AG10803 (cell line): ENCODE results near the gene CMTM8.

Experiments used
- DNase-seq: peaks from one replicate; pipeline ENCODE4 v3.0.0; 2010; ENCODE audit warnings: low read depth
- H3K4me3 ChIP-seq: 2 replicates; pipeline ENCODE4 v1.5.1; 2011; ENCODE audit warnings: mild to moderate bottlenecking, low read length, control low read depth
- TF ChIP-seq, protein P1 (sequence below): conservative IDR thresholded peaks from 2 replicates; pipeline ENCODE4 v1.5.1; 2011; ENCODE audit warnings: mild to moderate bottlenecking, low read length, control low read depth, inconsistent platforms

Gene CMTM8

DNA sequence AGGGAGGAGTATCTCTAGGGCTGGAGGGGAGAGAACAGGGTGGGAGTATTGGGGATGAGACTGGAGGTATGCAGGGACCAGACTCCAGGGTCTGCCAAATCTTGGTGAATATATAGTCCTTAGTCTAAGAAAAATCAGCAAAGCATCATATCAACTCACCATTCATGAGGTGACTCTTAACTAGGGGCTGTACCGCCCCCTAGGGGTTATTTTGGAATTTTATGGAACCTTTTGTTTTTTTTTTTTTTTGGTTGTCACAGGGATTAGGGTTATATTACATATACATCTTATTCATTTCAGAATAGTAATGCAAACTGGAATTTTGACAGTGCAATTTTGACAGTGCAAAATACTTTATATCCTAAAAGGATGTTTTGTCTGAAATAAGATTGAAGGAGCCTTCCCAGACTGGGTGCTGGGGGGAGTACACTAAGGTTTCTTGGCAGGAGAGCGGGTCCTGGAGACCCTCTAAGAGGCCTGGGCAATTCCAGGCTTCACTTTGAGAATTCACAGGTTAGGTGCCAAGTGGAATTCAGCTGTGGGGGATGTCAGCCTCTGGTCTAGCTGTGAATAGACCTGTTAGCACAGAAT, 160.6 kb downstream of the CMTM8 start:
- TF ChIP-seq, protein P1, sequence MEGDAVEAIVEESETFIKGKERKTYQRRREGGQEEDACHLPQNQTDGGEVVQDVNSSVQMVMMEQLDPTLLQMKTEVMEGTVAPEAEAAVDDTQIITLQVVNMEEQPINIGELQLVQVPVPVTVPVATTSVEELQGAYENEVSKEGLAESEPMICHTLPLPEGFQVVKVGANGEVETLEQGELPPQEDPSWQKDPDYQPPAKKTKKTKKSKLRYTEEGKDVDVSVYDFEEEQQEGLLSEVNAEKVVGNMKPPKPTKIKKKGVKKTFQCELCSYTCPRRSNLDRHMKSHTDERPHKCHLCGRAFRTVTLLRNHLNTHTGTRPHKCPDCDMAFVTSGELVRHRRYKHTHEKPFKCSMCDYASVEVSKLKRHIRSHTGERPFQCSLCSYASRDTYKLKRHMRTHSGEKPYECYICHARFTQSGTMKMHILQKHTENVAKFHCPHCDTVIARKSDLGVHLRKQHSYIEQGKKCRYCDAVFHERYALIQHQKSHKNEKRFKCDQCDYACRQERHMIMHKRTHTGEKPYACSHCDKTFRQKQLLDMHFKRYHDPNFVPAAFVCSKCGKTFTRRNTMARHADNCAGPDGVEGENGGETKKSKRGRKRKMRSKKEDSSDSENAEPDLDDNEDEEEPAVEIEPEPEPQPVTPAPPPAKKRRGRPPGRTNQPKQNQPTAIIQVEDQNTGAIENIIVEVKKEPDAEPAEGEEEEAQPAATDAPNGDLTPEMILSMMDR = peak; percentile 61
- no peak overlapping the region for H3K4me3 ChIP-seq
- peak; percentile 47 for DNase-seq

DNA sequence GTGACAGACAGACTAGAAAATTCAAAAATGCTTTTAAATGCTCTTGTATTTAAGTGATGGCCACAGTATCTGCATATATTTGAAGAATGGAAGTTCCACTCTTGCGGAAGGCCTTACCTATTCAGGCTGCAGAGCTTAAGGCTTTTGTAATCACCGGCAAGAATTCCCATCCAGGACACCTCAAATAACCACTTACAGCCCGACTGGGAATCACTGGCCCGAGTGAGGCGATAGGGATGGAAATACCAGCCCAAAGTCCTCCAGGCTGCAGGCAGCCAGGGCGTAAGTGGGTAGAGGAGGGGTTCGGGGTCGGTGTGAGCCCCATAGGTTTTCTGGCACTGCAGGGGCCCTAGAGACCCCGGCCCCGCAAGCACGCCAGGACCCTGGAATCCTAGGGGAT, 162.6 kb downstream of the CMTM8 start:
- H3K4me3 ChIP-seq = peak overlapping the region; percentile 56
- TF ChIP-seq, protein P1 = no peak

DNA sequence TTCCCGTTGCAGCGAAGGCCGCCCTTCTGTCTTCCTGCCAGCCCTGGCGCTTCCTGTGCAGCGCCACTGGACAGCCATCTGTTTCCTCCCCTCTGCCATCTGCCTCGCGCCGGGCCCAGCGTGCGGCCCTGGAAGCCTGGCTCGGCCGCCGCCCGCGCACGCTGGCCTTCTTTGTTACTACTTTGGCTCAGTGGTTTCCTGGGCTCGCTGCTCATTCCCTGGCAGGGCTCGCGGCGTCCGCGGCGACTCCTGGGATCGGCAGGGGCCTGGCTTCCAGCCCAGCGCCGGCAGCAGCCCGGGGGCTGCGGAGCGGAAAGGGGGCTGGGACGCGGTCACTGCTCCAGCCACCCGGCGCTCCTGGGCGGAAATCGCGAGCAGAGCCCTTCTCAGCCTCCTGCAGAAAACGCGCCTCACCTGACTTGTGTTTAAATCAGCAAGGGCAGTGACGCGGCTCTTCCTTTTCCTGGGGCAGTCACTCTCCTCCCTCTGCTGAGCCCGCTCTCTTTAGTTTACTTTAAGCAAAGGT, 163.1 kb downstream of the CMTM8 start:
- peak; percentile 74 for DNase-seq
- TF ChIP-seq, protein P1 = no peak
- peak overlapping the region; percentile 56 for H3K4me3 ChIP-seq

More for the DNA sequence above, 162.6 kb downstream of the CMTM8 start:
- no peak for DNase-seq

DNA sequence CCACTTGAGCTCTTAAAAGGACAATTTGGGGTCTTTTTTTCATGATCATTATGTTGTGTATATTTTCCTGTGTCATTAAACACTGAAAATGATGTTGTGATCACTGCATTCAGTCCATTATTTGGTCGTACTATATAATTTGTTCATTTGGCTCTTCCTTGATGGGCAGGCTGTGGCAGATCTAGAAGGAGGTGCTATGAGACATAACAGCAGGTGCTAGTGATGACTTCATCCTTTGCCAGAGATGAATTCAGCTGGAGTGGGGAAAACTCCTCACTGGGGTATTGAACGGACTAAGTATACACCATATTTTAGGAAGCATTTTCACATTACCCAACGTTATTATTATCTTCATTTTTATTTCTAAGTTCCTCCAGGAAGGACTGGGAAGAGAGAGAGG, 165.2 kb downstream of the CMTM8 start:
- no peak overlapping the region for H3K4me3 ChIP-seq
- no peak for DNase-seq
- TF ChIP-seq, protein P1 = no peak

DNA sequence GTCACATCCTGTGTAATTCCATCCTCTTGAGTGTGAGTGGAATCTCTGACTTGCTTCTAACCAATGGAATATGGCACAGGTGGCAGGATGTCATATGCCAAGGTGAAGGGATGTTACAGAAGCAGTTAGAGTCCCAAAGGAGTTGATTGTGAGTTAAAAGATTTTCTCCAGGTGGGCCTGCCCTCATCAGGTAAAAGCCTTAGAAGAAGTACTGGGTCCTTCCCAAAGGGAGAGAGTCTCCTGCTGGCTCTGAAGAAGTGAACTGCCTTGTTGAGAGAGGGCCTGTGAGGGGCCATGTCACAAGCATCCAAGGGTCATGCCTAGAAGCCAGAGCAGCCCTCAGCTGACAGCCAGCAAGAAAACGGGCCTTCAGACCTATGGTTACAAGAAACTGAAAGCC, 166.2 kb downstream of the CMTM8 start:
- DNase-seq = no peak
- TF ChIP-seq, protein P1 = no peak

DNA sequence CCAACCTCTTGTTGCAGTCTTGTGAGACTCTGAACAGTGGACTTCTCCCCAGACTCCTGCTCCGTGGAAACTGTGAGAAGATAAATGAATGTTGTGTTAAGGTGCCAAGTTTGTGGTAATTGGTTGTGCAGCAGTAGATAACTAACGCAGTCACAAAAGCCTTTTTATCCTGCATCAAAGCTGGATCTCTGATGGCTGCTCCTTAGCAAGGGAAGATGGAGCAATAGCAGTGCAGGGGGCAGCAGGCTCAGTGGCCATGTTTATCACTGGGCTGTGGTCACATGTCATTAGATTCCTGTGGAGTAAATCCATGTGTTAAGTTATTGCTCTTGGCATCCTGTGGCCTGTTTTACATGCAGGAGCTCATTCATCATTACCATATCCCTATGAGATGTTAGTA, 166.7 kb downstream of the CMTM8 start:
- DNase-seq = peak; percentile 36
- no peak overlapping the region for H3K4me3 ChIP-seq
- TF ChIP-seq, protein P1 = no peak

More for the DNA sequence above, 166.2 kb downstream of the CMTM8 start:
- no peak overlapping the region for H3K4me3 ChIP-seq

DNA sequence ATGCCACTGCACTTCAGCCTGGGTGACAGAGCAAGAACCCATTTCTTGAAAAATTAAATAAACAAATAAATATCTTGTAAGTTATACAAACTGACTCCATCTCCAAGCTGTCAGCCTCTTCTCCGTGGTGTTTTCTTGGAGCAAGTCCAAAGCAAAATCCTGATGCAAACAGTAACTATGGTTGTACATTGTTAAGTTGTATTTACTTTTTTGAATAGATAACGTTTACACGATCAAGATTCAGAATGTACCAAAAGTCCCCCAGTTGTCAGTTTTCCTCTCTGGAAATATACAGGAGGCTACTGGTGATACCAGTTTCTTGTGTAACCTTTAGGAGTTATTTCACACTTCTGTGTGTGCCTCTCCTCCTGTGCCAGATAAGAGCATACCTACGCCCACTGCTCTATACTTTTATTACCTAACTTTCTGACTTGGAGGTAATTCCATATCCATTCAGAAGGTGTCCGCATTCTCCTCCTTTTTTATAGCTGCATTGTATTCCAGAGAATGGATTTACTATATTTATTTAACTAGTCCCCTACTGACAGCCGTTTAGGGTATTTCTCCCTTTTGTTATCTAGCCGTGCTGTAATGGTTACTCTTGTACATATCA, 167.3 kb downstream of the CMTM8 start:
- no peak for DNase-seq
- H3K4me3 ChIP-seq = no peak overlapping the region
- TF ChIP-seq, protein P1 = no peak
